Measurements from ENCODE around the gene AKT2.
"Not testable (repeated sequence)": the region's sequence is repeated elsewhere in the genome, so short reads cannot be mapped to it uniquely, and the experiment has no call there.

Gene AKT2

DNA sequence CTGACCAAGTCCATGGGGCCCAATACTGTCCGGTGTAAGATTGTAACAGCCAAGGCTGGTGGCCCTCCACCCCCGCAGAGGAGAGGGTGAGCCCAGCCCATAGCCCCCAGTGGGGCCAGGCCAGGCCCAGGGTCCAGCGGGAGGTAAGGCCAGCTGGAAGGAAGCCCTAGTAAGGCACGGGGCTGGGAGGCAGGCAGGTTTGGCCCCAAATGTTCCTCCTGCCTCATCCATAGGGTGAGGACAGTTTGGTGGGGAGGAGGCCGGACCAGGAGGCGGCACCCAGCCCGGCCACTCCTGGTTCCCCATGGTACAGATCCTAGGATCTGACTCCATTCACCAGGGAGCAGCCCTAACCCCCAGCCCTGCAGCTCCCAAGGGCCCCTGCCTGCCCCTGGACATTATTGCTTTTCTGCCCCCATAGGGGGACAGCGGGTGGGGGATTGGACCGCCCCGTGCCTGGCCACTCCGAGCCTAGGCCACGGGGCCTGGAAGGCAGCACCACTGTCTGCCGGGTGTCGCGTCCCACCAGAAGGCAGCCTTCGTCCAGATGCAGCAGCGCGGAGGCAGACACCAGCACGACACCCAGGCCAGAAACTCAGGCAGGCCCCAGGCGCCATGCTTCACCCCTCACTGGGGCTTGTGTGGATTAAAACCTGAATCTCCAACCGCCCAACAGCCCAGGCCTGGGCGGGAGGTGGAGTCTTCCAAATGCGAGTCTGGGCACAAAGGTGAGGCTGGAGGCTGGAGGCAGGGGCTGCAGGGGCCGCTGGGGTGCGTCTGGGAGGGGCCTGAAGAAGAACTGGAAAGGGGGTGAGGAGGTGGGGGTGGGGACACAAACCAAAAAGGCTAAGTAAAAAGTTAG, 52.0 kb downstream of the AKT2 start:
- no peak for DNase-seq

DNA sequence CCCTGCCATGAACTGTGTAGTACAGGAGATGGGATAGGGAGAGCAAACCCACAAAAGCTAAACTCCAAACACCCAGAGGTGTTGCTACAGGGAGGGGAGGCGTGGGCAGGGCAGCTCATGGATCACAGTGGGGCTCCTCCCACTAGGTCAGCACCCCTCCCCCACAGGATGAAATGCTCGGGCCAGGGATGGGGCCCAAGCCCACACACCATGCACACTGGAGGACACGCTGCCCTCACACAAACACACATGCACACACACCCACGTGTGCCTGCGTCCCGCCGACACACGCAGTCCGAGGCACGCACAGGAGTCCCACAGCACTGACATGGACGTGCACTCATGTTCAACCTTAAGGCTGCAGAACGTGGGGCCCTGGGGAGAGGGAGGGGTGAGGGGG, 52.7 kb downstream of the AKT2 start:
- DNase-seq, result no peak

DNA sequence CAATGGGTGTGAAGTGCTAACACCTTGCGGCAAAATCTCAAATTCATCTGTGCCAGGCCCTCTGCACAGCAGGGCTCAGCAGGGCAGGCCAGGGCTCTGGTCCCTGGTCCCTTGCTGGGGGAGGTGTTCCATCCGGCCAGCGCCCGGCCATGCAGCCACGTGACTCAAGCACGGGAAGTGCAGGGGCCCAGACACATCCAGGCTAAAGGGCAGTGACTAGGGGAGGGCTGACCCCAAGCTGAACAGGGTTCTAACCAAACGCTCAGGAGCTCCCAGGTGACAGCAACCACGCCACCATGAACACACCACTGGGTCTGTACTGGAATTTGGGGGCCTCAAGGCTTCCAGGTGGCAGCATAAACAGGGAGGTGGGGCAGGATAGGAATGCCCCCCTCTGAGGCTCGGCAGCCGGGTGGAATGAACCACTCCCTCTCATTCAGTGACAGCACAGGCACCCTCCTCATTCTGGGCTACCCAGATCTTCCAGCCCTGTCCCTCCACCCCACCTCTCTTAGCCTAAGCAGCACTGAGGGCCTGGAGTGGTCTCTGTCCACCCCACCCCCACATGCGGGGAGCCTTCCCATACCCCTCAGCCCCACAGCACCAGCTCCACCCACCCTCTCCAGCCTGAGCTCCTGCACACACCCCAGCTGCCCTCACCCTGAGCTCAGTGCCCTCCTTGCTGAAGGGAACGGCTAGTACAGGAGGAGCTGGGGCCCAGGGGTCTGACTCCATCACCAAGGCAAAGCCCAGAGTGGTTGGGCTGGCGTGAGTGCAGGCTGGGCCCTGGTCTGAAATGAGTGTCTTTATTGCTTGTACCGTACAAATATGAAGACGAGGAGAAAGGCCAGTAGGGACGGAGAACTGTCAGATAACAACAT, 53.4 kb downstream of the AKT2 start:
- DNase-seq, result no peak

DNA sequence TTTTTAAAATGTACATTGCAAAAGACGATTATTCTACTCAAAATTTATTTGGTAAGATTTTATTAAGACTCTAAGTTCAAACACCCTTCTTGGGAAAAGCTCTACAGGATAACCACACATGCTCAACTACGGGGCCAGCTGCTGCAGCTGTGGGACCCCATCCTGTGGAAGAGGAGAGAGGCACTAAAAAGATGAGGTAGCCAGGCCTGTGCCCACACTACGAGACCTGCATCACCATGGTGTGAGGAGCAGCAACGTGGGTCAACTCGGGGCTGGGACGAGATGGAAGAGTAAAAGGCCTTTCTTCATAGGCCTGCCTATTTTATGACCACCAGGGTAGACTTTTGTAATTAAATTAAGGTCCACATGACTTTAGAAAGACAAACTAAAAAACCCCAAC, 54.1 kb downstream of the AKT2 start:
- DNase-seq, result no peak

DNA sequence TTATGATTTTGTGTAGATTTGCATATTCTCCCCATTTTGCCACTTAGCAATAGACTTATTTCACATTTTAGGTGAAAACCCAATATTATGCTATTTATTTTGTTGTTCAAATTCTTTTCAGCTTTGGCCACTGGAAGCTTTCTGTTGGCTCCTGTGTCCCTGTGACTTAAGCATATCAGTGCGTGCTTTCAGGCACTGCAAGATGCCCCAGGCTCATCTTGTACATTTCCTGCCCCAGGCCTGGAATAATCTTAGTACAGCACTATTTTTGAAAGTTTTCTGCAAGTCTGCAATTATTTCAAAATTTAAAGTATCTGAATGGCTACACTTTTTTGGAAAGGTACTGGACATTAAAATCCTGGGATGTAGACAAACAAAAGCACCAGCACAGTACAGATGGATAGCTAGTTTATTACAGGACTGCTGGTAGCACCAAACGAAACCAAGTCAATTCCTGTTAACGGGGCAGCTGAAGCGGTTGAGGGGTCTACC, 55.2 kb downstream of the AKT2 start:
- no peak for DNase-seq

DNA sequence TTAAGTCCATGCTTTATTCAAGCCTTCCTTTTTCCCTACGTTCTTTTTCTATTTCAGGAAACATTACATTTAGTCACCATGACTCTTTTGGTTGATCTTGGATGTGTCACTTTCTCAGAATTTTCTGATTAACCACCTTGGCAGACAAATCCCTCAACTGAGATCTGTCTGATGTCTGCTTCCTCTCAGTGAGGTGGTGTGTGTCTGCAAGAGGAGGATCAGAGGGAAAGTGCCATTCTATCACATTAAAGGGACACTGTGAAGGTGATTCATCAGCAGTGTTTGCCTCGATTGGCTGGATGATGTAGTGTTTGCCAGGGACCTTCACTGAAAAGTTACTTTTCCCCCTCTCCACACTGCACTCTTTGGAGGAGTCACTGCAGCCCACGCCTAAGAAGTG, 55.7 kb downstream of the AKT2 start:
- DNase-seq, result no peak

DNA sequence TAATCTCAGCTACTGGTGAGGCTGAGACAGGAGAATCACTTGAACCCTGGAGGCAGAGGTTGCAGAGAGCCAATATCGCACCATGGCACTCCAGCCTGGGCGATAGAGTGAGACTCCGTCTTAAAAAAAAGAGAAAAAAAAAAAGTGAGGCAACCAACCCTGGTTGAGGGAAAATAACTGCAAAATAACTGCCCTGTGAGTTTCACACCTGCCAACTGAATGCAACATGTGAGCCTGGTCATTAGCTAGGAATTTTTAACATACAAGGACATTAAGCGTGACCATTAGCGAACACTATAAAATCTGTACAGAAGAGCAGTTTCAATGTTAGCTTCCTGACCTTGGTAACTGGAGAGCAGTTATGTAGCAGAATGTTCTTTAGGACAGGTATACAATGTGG, 56.3 kb downstream of the AKT2 start:
- DNase-seq, result no peak

DNA sequence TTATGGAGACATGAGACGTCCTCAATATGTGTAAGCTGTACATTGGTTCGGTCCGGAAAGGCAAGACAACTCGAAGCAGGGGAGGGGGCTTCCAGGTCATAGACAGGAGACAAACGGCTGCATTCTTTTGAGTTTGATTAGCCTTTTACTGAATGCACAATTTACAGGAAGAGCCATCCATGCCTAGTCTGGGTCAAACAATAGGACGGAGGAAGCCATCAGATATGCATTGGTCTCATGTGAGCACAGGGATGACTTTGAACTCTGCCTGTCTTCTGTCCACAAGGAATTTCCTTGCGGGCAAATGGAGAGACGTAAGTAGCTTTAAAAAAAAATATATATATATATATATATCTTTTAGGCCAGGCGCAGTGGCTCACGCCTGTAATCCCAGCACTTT, 56.8 kb downstream of the AKT2 start:
- no peak for DNase-seq

DNA sequence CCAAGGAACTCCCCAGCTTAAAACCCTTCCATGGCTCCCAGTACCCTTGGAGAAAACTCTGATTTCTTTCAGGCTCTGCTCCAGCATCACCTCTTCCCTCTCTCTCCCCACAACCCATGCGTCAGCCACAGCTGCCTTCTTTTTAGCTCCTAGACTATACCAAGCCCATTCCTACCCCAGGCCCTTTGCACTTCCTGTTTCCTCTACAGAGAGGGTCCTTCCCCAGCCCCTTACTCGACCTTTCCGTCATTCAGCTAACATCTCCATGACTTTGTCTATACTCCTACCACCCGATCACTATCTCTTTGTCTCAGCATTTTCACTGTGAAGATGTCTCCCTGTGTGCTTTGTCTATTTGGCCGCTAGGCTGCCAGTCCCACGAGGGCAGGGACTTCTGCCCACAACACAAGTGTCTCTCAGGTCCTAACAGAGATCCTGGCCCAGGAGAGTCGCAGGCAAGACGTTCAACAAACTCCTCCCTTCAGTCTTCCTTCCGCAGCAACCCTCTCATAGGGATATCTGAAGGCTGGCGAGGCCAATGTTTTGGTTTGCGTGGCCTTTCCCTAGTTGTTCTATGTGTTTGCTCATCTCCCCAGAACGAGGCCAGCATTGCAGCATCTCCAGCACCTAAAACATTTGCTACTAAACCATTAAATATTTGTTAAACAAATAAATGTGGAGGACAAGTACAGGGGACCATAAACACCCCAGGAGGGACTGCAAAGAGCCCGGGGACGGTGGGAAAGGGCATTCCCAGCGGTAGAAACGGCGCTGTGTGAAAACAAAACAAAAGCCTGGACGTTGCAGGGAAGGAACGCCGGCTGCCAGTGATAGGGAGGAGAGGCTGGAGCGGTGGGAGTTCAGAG, 59.5 kb downstream of the AKT2 start:
- no peak for DNase-seq

DNA sequence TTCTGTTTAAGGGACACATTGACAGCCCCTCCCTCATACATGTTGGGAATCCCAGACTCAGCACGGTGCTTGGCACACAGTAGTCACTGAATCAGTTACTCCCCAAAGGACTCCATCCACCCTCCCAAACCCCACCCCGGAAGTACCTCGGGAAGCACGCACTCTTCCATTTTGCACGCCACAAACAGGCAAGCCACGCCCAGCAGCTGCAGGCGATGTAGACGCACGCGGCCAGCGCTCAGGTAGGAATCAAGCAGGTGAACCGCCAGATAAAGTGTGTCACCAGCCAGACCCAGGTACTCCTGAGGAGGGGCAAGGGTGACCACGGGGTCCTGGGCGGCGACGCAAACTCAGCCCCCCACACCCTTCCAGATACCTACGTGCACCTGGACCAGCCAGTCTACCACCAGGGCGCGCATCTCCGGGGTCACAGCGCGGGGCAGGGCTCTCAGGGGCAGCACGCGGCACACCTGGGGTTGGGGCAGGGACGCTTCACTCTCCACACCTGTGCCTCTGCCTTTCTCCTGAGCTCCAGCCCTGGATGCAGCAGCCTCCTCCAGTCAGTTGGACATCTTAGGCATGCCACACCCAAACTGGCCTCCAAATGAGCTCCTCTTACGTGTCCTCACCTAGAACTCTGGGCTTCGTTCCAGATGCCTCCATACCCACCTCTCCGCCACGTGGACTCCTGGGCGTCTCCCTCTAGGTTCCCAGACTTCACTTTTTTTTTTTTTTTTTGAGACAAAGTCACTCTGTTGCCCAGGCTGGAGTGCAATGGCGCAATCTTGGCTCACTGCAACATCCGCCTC, 60.6 kb downstream of the AKT2 start:
- no peak for DNase-seq

DNA sequence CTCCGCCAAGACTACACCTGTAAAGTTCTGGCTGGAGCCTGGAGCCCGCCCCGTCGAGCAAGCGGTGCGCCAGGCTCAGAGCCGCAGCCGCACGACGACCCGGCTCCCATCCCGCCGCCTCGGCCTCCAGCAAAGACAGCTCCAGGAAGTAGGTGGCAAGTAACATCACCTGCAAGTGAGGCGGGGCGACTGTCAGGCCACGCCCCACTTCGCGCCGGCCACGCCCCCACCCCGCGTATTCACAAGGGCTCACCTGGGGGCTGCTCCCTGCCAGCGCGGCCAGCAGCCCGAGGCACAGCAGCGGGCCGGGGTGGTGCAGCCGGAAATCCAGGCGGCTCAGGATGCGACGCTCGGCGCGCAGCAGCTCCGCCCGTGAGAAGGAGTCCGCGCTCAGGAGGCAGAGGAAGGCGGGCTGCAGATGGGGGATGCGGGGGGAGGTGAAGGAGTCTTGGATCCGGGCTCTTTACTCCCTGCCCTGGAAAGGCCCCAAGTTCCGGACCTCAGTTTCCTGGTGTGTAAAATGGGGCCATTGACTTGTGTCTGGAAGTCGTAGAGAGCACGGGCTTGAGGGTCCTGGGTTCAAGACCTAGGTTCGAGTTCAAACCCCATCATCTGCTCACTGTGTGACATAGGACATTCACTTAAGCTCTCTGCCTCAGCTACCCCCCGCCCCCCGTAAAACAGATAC, 61.9 kb downstream of the AKT2 start:
- no peak for DNase-seq

DNA sequence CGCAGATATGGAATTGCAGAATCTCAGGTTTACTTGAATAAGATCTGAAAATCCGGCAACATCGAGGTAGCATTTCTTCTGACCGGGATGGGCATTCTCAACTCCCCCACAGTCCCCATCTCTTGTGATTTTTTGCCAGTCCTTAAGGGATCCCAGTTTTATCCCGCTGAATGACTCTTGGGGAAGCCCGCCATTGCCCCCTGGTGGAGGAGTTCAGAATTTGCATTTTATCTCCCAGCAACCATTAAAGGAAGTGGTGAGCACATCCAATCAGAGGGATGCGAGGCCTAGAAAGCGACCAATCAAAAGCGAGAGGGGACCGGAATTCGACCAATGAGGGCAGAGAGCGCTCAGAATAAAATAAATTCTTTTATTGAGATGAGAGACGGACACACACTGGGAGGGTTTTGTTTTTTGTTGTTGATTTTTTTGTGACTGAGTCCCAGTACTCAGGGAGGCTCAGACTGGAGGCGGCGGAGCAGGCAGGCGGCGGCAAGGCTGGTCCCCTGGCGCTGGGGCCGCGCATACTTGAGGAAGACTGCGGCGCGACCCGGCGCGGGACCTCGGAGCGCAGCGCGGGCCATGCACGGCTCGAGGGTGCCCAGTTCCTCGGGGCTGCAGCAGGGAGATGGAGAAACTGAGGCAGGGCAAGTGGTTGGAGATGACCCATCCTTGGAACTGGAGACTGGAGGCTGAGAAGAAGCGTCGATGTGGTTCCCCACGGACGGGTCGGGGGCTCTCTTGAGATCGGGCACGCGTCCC, 63.1 kb downstream of the AKT2 start:
- DNase-seq, result peak; percentile 93

DNA sequence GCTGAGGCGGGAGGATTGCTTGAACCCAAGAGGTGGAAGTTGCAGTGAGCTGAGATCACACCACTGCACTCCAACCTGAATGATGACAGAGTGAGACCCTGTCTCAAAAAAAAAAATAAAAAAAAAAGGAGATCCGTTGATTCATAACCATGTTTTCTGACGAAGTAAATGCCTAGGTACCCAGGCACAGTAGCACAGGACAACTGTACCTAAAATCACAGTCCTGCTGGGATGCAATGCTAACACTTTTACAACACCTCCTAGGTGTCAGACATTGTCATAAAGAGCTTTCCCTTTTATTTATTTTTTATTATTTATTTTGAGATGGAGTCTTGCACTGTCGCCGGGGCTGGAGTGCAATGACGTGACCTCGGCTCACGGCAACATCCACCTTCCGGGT, 64.5 kb downstream of the AKT2 start:
- no peak for DNase-seq

DNA sequence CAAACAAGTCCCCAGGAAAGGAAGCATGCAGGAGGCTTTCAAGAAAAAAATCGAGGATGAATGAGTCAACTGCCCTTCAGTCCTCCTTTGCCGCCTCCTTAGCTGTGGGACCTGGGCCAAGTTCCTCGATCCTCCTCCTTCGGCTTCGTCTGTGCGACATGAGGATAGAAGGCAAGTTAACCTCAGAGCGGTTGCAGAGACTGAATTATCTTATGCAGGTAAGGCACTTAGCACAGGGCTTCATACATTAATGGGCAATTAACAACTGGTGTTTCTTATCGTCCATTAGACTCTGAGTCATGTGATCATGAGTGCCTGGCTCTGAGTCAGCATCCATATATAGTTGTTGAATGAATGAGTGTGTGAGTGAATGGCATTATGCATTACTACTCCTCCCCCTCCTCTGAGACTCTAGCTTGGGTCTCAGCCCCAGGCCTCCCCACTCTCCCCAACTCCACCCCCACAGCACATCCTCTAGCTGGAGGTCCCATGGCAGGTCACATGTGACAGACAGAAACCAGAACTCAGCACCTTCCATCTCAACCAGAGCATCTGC, 65.3 kb downstream of the AKT2 start:
- DNase-seq, result peak; percentile 76

DNA sequence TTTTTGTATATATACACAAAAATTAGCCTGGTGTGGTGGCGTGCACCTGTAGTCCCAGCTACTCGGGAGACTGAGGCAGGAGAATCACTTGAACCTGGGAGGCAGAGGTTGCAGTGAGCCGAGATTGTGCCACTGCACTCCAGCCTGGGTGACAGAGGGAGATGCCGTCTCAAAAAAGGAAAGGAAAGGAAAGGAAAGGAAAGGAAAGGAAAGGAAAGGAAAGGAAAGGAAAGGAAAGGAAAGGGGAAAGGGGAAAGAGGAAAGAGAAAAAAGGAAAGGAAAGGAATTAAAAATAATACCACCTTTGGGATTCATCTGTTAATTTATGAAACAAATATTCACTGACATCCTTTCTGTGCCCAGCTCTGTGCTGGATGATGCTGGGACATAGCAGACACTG, 66.1 kb downstream of the AKT2 start:
- DNase-seq, result not testable (repeated sequence)

DNA sequence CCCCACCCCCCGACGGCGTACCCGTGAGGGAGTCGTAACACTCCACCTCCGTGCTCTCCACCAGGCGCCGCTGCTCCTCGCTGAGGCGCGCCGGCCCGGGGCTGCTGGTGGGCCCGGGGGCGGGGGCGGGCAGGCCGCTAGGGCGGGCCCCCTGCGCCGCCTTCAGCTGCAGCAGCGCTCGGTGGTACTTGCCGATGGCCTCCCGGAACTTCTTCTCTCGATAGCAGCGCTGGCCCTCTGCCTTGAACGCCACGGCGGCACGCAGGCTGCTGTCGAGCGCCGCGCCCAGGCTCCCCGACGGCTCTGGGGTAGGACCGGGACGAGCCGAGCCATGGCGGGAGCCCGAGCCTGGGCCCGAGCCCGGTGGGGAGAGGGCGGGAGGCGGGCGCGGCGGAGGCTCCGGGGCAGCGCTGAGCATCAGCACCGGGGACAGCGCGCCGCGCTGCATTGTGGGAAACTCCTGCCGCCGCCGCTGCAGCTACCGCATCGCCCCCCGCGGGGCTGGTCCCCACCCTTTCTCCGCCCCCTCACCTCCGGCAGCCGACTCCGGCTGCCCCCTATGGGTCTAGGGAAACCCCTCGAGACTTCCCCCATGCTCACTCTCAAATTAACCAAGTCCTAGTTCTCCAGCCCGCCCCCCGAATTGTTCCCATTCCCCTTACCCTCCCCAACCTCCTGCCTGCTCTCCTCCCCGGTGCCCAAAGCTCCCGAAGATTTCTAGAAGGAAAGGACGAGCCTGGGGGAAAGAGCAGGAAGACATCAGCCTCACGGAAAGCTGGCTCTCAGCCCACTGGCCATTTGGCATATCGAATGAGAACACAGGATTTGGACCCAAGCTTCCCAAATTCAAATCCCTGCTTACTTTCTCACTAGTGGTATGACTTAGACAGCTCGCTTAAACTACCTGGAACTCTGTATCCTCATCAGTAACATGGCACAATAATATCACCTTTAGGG, 66.9 kb downstream of the AKT2 start, which contains the start of gene TTC9B:
Gene TTC9B (minus strand): TSS at position 451 of the 957 bp plus-strand sequence. CDS start 3 bp downstream, at position 448.
- peak; percentile 16 for DNase-seq

DNA sequence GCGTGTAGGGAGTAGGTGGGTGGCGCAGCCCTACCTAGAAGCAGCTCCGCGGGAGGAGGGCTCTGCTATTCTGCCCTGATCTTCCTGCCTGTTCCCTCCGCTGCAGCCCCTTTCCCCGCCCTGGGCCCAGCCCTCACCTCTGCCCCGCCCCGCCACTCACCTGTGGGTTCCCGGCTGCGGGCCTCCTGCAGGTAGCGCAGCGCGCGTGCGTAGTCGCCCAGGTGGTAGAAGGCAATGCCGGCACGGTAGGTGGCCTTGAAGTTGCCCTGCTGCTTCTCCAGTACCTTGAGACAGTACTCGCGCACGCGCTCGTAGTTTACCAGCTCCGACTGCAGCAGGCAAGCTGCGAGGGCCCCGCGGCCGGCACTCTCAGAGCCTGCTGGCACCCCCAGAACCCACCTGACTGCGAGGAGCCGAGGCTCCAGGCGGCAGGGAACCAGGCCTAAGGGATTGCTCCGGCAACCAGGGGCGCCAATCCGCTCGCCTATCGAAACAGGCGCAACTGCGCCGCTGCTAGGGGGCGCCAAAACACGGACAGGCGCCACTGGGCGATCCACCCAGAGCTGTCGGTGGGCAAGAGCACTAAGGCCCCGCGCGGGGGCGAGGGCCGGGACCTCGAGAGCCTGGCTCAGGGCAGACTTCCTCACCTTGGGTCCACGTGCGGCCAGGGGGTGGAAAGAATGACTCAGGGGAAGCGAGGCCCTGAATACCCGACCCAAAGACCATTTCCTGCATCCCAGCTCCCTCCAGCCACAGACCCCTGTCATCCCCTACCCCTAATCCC, 67.9 kb downstream of the AKT2 start:
- peak; percentile 34 for DNase-seq

DNA sequence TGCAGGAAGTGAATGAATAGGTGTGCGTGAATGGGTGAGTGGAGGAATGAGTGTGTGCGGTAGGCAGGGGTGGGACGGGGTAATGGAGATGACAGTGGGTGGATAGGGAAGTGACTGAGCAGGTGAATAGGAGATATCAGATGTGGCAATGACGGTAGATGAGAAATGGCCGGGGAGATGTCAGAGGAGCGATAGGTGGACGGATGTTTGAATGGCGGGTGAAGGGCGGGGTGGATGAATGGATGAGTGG, 68.4 kb downstream of the AKT2 start:
- DNase-seq, result no peak
